Measurements from ENCODE around the gene DMBX1. TPM values are rescaled to one million over a fixed set of nuclear protein-coding genes. Genes with fewer than 3 reads are reported as not detected.

DMBX1 gene
- polyA plus RNA-seq, 4 donors: 0.01 TPM; not detected in 3

DNA sequence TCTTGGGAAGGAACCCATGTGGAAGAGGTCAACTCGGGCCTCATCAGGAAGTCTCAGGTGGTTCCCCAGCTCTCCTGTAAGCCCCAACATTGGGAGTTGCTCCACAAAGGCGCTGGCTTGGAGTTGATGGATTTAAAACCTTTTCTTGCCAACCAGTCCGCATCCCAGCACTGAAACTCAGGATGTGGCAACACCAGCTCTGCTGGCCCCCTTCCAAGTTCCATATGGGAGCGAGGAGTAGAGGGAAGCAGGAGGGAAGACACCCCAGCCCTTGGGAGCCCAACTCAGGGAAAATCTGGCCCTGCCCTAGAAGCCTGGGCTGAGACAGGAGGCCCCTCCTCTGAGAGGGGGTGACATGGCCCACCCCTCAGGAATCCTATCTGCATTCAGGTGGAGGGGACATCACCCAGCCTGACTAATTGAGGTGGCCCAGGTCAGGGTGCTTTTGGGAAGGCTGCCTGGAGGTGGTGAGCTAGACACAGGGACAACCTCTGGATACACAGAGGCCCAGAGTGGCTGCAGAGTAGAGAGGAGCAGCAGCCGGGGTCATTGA is 33.1 kb upstream of the DMBX1 start:
- Histone ChIP-seq H3K9me3 (ENCODE audit: control insufficient read depth in 2 of 2, insufficient read depth in 1 of 2, low read depth in 1 of 2, low read length in 1 of 2) (no peaks in the 10 kb centered on the region), H3K27me3 (ENCODE audit: control insufficient read depth in 3 of 3, insufficient read depth in 3 of 3, low read length in 3 of 3) (peaks cover 3 to 74% (median 8%) of the 10 kb centered on the region in 3 donors), H3K36me3 (ENCODE audit: control insufficient read depth in 3 of 3, insufficient read depth in 2 of 3, low read depth in 1 of 3, low read length in 3 of 3) (no peaks in the 10 kb centered on the region), H3K4me3 (ENCODE audit: low read depth in 1 of 3, low read length in 3 of 3) (no peak overlapping the region), H3K4me1 (ENCODE audit: control insufficient read depth in 3 of 3, insufficient read depth in 2 of 3, low read depth in 1 of 3, low read length in 2 of 3) (no peaks in the 10 kb centered on the region), H3K27ac (ENCODE audit: low read depth in 1 of 3, low read length in 2 of 3) (no peak overlapping the region)
- DNase-seq (no peak), FAIRE-seq (no peak)
- WGBS, 3 donors: 63 to 73% (median 70%) methylated on average over 5 of the region's 5 CpGs

DNA sequence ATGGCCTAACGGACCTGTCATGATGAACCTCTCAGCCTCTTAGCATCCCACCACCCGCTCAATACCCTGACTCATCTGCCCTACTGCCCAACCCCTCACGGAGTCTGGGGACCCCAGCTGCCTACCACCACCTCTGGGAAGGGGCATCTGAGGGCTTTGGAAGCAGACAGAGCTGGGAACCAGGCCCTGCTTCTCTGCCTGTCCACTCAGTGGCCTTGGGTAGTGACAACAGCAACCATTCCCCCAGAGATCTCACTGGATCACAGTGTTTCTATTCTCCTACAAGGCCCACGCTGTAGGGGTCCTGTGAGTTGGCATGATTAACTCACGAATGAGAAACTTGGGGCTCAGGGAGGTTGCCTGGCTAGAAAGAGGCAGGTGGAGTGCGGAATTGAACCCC is 32.5 kb upstream of the DMBX1 start:
- H3K27ac ChIP-seq (ENCODE audit: low read depth in 1 of 3, low read length in 2 of 3): no peak overlapping the region
- FAIRE-seq (no peak), DNase-seq (no peak)
- no peaks in the 10 kb centered on the region for H3K36me3 ChIP-seq (ENCODE audit: control insufficient read depth in 3 of 3, insufficient read depth in 2 of 3, low read depth in 1 of 3, low read length in 3 of 3)
- 78 to 85% (median 82%) methylated on average over 5 to 6 of the region's 6 CpGs for WGBS, 3 donors
- peaks cover 3 to 75% (median 8%) of the 10 kb centered on the region in 3 donors for H3K27me3 ChIP-seq (ENCODE audit: control insufficient read depth in 3 of 3, insufficient read depth in 3 of 3, low read length in 3 of 3)
- H3K4me3 ChIP-seq (ENCODE audit: low read depth in 1 of 3, low read length in 3 of 3): no peak overlapping the region
- H3K9me3 ChIP-seq (ENCODE audit: control insufficient read depth in 2 of 2, insufficient read depth in 1 of 2, low read depth in 1 of 2, low read length in 1 of 2): no peaks in the 10 kb centered on the region
- H3K4me1 ChIP-seq (ENCODE audit: control insufficient read depth in 3 of 3, insufficient read depth in 2 of 3, low read depth in 1 of 3, low read length in 2 of 3): no peaks in the 10 kb centered on the region

DNA sequence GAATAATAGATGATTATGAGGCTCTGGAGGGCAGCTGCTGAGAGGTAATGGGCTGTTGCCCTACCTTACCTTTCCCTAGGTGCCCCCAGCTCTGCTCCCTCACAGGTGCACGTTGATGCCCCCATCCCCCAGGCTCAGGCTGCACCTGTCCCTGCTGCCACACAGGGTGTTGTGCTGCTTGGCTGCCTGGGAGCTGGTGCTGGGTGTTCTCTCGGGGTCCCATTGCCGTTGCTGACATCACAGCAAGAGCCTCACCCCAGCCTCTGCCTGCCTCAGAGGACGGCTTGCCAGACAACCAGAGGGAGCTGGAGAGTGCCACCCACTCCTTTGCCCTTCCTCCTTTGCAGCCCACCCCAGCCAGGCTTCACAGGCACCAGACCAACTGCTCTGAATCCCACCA is 31.4 kb upstream of the DMBX1 start:
- Histone ChIP-seq H3K36me3 (ENCODE audit: control insufficient read depth in 3 of 3, insufficient read depth in 2 of 3, low read depth in 1 of 3, low read length in 3 of 3) (no peaks in the 10 kb centered on the region), H3K27ac (ENCODE audit: low read depth in 1 of 3, low read length in 2 of 3) (no peak overlapping the region), H3K4me1 (ENCODE audit: control insufficient read depth in 3 of 3, insufficient read depth in 2 of 3, low read depth in 1 of 3, low read length in 2 of 3) (no peaks in the 10 kb centered on the region), H3K27me3 (ENCODE audit: control insufficient read depth in 3 of 3, insufficient read depth in 3 of 3, low read length in 3 of 3) (peaks cover 3 to 69% (median 3%) of the 10 kb centered on the region in 3 donors), H3K4me3 (ENCODE audit: low read depth in 1 of 3, low read length in 3 of 3) (no peak overlapping the region), H3K9me3 (ENCODE audit: control insufficient read depth in 2 of 2, insufficient read depth in 1 of 2, low read depth in 1 of 2, low read length in 1 of 2) (no peaks in the 10 kb centered on the region)
- 41 to 53% (median 43%) methylated on average over 4 of the region's 4 CpGs for WGBS, 3 donors
- DNase-seq (no peak), FAIRE-seq (no peak)

DNA sequence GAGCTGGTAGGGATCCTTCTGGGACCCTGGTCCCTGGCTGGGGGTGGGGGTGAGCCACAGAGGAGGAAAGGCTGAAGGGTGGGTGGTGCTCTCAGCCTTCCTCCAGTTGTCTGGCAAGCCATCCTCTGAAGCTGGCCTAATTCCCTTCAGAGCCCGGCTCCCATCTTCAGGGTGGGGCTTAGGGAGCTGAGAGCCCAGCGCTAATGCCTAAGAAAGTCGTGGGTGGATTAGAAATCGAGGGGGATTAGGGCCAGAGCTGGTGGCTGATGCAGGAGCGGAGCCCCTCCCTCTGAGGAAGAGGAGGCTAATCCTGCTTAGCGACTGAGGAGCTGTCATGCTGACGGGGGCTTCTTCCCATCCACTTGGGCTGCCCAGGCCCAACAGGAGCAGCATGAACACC is 30.8 kb upstream of the DMBX1 start:
- Histone ChIP-seq H3K27me3 (ENCODE audit: control insufficient read depth in 3 of 3, insufficient read depth in 3 of 3, low read length in 3 of 3) (peaks cover 3 to 66% (median 3%) of the 10 kb centered on the region in 3 donors), H3K36me3 (ENCODE audit: control insufficient read depth in 3 of 3, insufficient read depth in 2 of 3, low read depth in 1 of 3, low read length in 3 of 3) (no peaks in the 10 kb centered on the region), H3K27ac (ENCODE audit: low read depth in 1 of 3, low read length in 2 of 3) (no peak overlapping the region), H3K9me3 (ENCODE audit: control insufficient read depth in 2 of 2, insufficient read depth in 1 of 2, low read depth in 1 of 2, low read length in 1 of 2) (no peaks in the 10 kb centered on the region), H3K4me1 (ENCODE audit: control insufficient read depth in 3 of 3, insufficient read depth in 2 of 3, low read depth in 1 of 3, low read length in 2 of 3) (no peaks in the 10 kb centered on the region), H3K4me3 (ENCODE audit: low read depth in 1 of 3, low read length in 3 of 3) (no peak overlapping the region)
- DNase-seq (no peak), FAIRE-seq (no peak)
- 59 to 68% (median 64%) methylated on average over 7 of the region's 7 CpGs for WGBS, 3 donors

DNA sequence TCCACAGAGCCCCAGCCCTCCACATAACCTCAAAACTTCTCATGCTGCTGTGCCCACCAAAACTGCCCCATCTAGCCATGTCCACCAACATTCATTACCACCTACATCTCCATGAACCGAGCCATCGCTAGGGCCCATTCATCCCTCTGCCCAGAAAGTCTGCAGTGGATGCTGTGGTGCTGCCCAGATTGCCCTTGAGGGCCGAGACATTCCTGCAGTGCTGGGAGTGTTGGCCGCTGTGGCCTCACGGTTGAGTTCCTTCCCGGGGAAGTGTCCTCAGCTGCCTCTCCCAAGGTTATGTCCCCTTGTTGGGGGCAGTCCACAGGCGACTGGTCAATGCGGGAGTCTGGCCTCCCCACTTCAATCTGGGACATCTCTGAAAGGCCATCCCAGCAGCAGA is 30.3 kb upstream of the DMBX1 start:
- WGBS, 3 donors: 73 to 83% (median 76%) methylated on average over 8 of the region's 8 CpGs
- FAIRE-seq: no peak
- H3K36me3 ChIP-seq (ENCODE audit: control insufficient read depth in 3 of 3, insufficient read depth in 2 of 3, low read depth in 1 of 3, low read length in 3 of 3): no peaks in the 10 kb centered on the region
- H3K9me3 ChIP-seq (ENCODE audit: control insufficient read depth in 2 of 2, insufficient read depth in 1 of 2, low read depth in 1 of 2, low read length in 1 of 2): no peaks in the 10 kb centered on the region
- H3K4me3 ChIP-seq (ENCODE audit: low read depth in 1 of 3, low read length in 3 of 3): no peak overlapping the region
- no peak overlapping the region for H3K27ac ChIP-seq (ENCODE audit: low read depth in 1 of 3, low read length in 2 of 3)
- no peak for DNase-seq
- peaks cover 3 to 66% (median 3%) of the 10 kb centered on the region in 3 donors for H3K27me3 ChIP-seq (ENCODE audit: control insufficient read depth in 3 of 3, insufficient read depth in 3 of 3, low read length in 3 of 3)
- no peaks in the 10 kb centered on the region for H3K4me1 ChIP-seq (ENCODE audit: control insufficient read depth in 3 of 3, insufficient read depth in 2 of 3, low read depth in 1 of 3, low read length in 2 of 3)

DNA sequence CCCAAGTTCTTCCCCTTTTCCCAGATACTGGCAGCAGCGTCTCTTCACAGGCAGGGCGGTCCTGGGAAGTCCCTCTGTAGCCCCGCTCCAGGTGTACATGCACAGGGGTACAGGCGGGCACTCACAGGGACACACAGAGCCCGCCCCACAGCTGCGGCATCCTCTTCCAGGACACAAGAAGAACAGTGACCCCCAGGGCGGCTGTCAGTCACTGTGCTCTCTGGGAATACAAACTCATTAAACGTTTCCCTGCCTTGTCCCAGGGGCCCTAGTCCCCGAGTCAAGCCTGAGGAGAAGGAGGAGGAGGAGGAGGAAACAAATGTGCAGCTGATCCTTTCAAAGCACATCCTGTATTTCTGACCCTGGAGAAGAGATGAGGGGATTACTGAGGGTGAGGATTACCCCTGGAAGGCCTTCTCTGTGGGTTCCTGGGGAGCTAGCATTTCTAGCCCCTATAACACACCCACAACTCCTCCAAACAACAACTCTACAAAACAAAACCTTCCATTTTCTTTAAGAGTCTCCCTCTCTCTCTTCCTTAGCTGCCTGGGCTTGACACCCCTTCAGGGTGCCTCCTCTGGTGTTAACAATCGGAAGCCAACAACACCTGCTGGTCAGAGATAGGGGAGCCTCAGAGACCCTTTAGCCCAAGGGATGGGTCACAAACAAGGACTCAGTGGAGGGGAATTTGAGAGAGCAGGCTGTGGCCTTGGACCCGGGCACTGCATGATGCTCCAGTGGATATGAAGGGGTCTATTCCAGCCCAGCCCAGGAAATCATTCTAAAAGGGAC is 28.4 kb upstream of the DMBX1 start:
- Histone ChIP-seq H3K27ac (ENCODE audit: low read depth in 1 of 3, low read length in 2 of 3) (no peak overlapping the region), H3K4me3 (ENCODE audit: low read depth in 1 of 3, low read length in 3 of 3) (no peak overlapping the region), H3K36me3 (ENCODE audit: control insufficient read depth in 3 of 3, insufficient read depth in 2 of 3, low read depth in 1 of 3, low read length in 3 of 3) (no peaks in the 10 kb centered on the region), H3K4me1 (ENCODE audit: control insufficient read depth in 3 of 3, insufficient read depth in 2 of 3, low read depth in 1 of 3, low read length in 2 of 3) (no peaks in the 10 kb centered on the region), H3K9me3 (ENCODE audit: control insufficient read depth in 2 of 2, insufficient read depth in 1 of 2, low read depth in 1 of 2, low read length in 1 of 2) (no peaks in the 10 kb centered on the region), H3K27me3 (ENCODE audit: control insufficient read depth in 3 of 3, insufficient read depth in 3 of 3, low read length in 3 of 3) (peaks cover 0 to 74% (median 3%) of the 10 kb centered on the region in 3 donors)
- DNase-seq (no peak), FAIRE-seq (no peak)
- 57 to 62% (median 59%) methylated on average over 11 of the region's 11 CpGs for WGBS, 3 donors

DNA sequence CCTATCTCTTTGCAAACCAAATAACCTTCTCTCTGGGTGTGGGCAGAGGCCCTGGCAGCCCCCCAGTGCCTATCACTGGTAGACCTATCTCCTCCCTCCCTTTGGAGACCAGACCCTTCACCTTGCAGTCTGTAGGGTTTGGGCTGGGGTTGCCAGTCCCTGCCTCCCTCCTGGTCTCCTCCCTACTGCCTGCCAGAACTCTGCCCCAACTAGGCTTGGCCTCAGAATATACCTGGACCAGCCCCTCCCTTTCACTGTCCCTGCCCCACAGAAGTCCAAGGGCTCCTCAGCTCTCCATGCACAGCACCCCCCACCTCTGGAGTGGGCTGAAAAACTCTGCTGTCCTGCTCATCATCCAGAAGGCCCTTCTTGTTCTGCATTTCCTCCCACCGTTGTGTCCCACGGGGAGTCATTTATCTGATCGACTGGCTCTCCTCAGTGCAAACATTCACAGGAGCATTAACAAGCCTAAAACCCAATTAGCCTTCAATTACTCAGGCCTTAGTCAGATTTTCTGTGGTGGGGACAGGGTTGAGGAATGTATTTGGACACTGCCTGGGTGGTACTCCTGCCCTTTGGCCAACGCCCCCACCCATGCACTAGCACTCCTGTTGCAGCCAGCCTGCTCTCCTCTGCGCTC is 27.7 kb upstream of the DMBX1 start:
- Histone ChIP-seq H3K4me3 (ENCODE audit: low read depth in 1 of 3, low read length in 3 of 3) (no peak overlapping the region), H3K9me3 (ENCODE audit: control insufficient read depth in 2 of 2, insufficient read depth in 1 of 2, low read depth in 1 of 2, low read length in 1 of 2) (no peaks in the 10 kb centered on the region), H3K4me1 (ENCODE audit: control insufficient read depth in 3 of 3, insufficient read depth in 2 of 3, low read depth in 1 of 3, low read length in 2 of 3) (peaks cover 0 to 2% (median 0%) of the 10 kb centered on the region in 3 donors), H3K27ac (ENCODE audit: low read depth in 1 of 3, low read length in 2 of 3) (no peak overlapping the region), H3K36me3 (ENCODE audit: control insufficient read depth in 3 of 3, insufficient read depth in 2 of 3, low read depth in 1 of 3, low read length in 3 of 3) (no peaks in the 10 kb centered on the region), H3K27me3 (ENCODE audit: control insufficient read depth in 3 of 3, insufficient read depth in 3 of 3, low read length in 3 of 3) (peaks cover 0 to 76% (median 3%) of the 10 kb centered on the region in 3 donors)
- 36 to 44% (median 44%) methylated on average over 5 of the region's 5 CpGs for WGBS, 3 donors
- FAIRE-seq: no peak
- DNase-seq: no peak

DNA sequence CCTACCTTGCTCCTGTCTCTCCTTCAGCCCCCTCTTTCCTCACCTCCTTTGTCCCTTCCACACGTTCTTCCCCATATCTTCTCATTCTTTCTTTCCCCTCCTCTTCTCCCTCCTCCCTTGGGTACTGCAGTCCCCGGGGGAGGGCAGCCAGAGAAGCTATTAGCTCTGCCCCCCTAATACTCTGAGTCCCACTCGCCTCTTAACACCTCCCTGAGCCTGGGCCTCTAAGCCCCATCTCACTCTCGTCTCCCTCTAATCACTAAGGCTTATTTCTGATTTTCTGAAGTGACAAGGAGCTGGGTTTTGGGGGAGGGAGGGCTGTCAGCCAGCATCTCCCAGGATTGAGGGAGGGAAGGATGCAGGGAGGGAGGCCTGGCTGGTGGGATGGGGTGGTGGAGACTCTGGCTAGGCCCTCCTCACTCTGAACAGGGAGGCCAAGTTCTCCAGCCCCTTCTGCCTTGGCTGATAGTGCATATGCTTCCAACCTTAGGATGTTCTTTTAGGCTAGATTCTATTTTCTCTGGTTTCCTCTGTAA is 25.6 kb upstream of the DMBX1 start:
- no peak overlapping the region for H3K27ac ChIP-seq (ENCODE audit: low read depth in 1 of 3, low read length in 2 of 3)
- H3K9me3 ChIP-seq (ENCODE audit: control insufficient read depth in 2 of 2, insufficient read depth in 1 of 2, low read depth in 1 of 2, low read length in 1 of 2): no peaks in the 10 kb centered on the region
- no peak overlapping the region for H3K4me3 ChIP-seq (ENCODE audit: low read depth in 1 of 3, low read length in 3 of 3)
- H3K36me3 ChIP-seq (ENCODE audit: control insufficient read depth in 3 of 3, insufficient read depth in 2 of 3, low read depth in 1 of 3, low read length in 3 of 3): no peaks in the 10 kb centered on the region
- peaks cover 0 to 5% (median 0%) of the 10 kb centered on the region in 3 donors for H3K4me1 ChIP-seq (ENCODE audit: control insufficient read depth in 3 of 3, insufficient read depth in 2 of 3, low read depth in 1 of 3, low read length in 2 of 3)
- H3K27me3 ChIP-seq (ENCODE audit: control insufficient read depth in 3 of 3, insufficient read depth in 3 of 3, low read length in 3 of 3): peaks cover 3 to 88% (median 3%) of the 10 kb centered on the region in 3 donors
- no peak for DNase-seq
- FAIRE-seq: no peak
- 72 to 75% (median 72%) methylated on average over 4 of the region's 4 CpGs for WGBS, 3 donors

All from small intestine (tissue), 7 donors.